ENCODE data around the gene CDC23.
"Not testable (repeated sequence)": the region's sequence is repeated elsewhere in the genome, so short reads cannot be mapped to it uniquely, and the experiment has no call there.

CDC23 gene

GRCh38 chr5:138212828-138213160 is 329 bp downstream of the CDC23 start:
- DNase-seq: peak; percentile 44

GRCh38 chr5:138210985-138211384 is 2.1 kb downstream of the CDC23 start:
- DNase-seq: no peak

- DNase-seq: not testable (repeated sequence)
These were observed 19.3 kb downstream of the CDC23 start for GRCh38 chr5:138193859-138194258.

GRCh38 chr5:138192826-138193225 is 20.3 kb downstream of the CDC23 start:
- no peak for DNase-seq

GRCh38 chr5:138188626-138189025 is 24.5 kb downstream of the CDC23 start:
- DNase-seq: no peak

GRCh38 chr5:138186002-138186447 is 27.1 kb downstream of the CDC23 start:
- DNase-seq: peak; percentile 89

GRCh38 chr5:138182808-138183207 is 30.3 kb downstream of the CDC23 start:
- DNase-seq: no peak

GRCh38 chr5:138180841-138181240 is 32.3 kb downstream of the CDC23 start:
- DNase-seq: no peak

- peak; percentile 93 for DNase-seq
These were observed 32.8 kb downstream of the CDC23 start for GRCh38 chr5:138180183-138180782.

GRCh38 chr5:138179277-138179857 is 33.8 kb downstream of the CDC23 start:
- DNase-seq: peak; percentile 60

- DNase-seq: peak; percentile 99
These were observed 34.4 kb downstream of the CDC23 start, which contains the start of the genes BRD8 and KIF20A for GRCh38 chr5:138178516-138179276. Gene BRD8 (minus strand): TSS chr5:138178630. CDS start chr5:138178614, 16 bp downstream. Gene KIF20A (plus strand): TSS chr5:138179112. CDS start chr5:138179681, 569 bp downstream.

- peak; percentile 73 for DNase-seq
These were observed 35.1 kb downstream of the CDC23 start for GRCh38 chr5:138177941-138178515.

GRCh38 chr5:138170299-138170698 is 42.8 kb downstream of the CDC23 start:
- no peak for DNase-seq

GRCh38 chr5:138169124-138169523 is 44.0 kb downstream of the CDC23 start:
- no peak for DNase-seq

GRCh38 chr5:138163721-138164120 is 49.4 kb downstream of the CDC23 start:
- no peak for DNase-seq

- no peak for DNase-seq
These were observed 52.4 kb downstream of the CDC23 start for GRCh38 chr5:138160706-138161105.

- DNase-seq: no peak
These were observed 53.5 kb downstream of the CDC23 start for GRCh38 chr5:138159666-138160065.

- DNase-seq: no peak
These were observed 55.5 kb downstream of the CDC23 start for GRCh38 chr5:138157626-138158025.

- not testable (repeated sequence) for DNase-seq
These were observed 57.1 kb downstream of the CDC23 start for GRCh38 chr5:138155977-138156376.

- no peak for DNase-seq
These were observed 63.6 kb downstream of the CDC23 start for GRCh38 chr5:138149530-138149929.

- peak; percentile 16 for DNase-seq
These were observed 64.3 kb downstream of the CDC23 start for GRCh38 chr5:138148811-138149210.

- DNase-seq: not testable (repeated sequence)
These were observed 69.5 kb downstream of the CDC23 start for GRCh38 chr5:138143578-138143977.

- no peak for DNase-seq
These were observed 71.4 kb downstream of the CDC23 start for GRCh38 chr5:138141734-138142133.

GRCh38 chr5:138140268-138140667 is 72.9 kb downstream of the CDC23 start:
- no peak for DNase-seq

Data from hematopoietic multipotent progenitor cell treated with erythropoietin and hydrocortisone succinate and interleukin-3 and kit ligand, for 4 days (in vitro differentiated cells).